HepG2 (cell line): ENCODE data around the gene TSEN54.

Experiments
- E2F1 ChIP-seq: sonication (generic); formaldehyde crosslinking; IDR thresholded peaks from 2 replicates; pipeline ENCODE4 v1.5.0; 2020; ENCODE audit warnings: missing genetic modification reagents
- EHMT2 ChIP-seq: fragments of 200-600 bp; sonication (generic); IDR thresholded peaks from 2 replicates; pipeline ENCODE4 v1.7.0; 2017; ENCODE audit warnings: antibody characterized with exemption, low read depth, low read length, borderline replicate concordance
- ESRRA ChIP-seq: sonication (generic); formaldehyde crosslinking; IDR thresholded peaks from 2 replicates; pipeline ENCODE4 v1.5.1; 2020; ENCODE audit warnings: mild to moderate bottlenecking, low read depth, missing genetic modification reagents
- FIP1L1 ChIP-seq: fragments of 200-400 bp; formaldehyde crosslinking; IDR thresholded peaks from 2 replicates; pipeline ENCODE4 v1.6.1; 2018; ENCODE audit warnings: low read depth, mild to moderate bottlenecking, low read length, moderate library complexity, borderline replicate concordance; ENCODE audit not compliant: insufficient read depth
- JUND ChIP-seq: sonication (generic); formaldehyde crosslinking; IDR thresholded peaks from 2 replicates; pipeline ENCODE4 v1.8.0; 2022; ENCODE audit warnings: mild to moderate bottlenecking, missing genetic modification reagents
- NFE2L1 ChIP-seq: sonication (generic); formaldehyde crosslinking; IDR thresholded peaks from 2 replicates; pipeline ENCODE4 v1.4.0; 2020; ENCODE audit warnings: missing genetic modification reagents, mild to moderate bottlenecking, borderline replicate concordance
- NRL ChIP-seq: sonication (generic); formaldehyde crosslinking; IDR thresholded peaks from 2 replicates; pipeline ENCODE4 v1.5.0; 2020; ENCODE audit warnings: missing genetic modification reagents, mild to moderate bottlenecking, moderate library complexity, borderline replicate concordance
- RXRB ChIP-seq: IDR thresholded peaks from 2 replicates; pipeline ENCODE4 v1.6.1; 2016; ENCODE audit warnings: borderline replicate concordance, missing genetic modification reagents, missing compliant biosample characterization
- SAFB2 ChIP-seq: sonication (generic); formaldehyde crosslinking; IDR thresholded peaks from 2 replicates; pipeline ENCODE4 v1.5.1; 2020; ENCODE audit warnings: missing genetic modification reagents, low read depth, mild to moderate bottlenecking, borderline replicate concordance
- ZNF292 ChIP-seq: sonication (generic); formaldehyde crosslinking; IDR thresholded peaks from 2 replicates; pipeline ENCODE4 v1.8.1; 2022; ENCODE audit warnings: mild to moderate bottlenecking, low read depth, missing genetic modification reagents, borderline replicate concordance
- ZNF83 ChIP-seq: sonication (generic); formaldehyde crosslinking; IDR thresholded peaks from 2 replicates; pipeline ENCODE4 v1.4.0; 2020; ENCODE audit warnings: missing genetic modification reagents, mild to moderate bottlenecking, borderline replicate concordance
- TF ChIP-seq, protein P1 (sequence below): sonication (generic); formaldehyde crosslinking; IDR thresholded peaks from 2 replicates; pipeline ENCODE4 v1.5.0; 2020; ENCODE audit warnings: mild to moderate bottlenecking, missing genetic modification reagents, moderate library complexity

GRCh38 chr17:75549246-75550138 is 33.2 kb downstream of the TSEN54 start:
- TF ChIP-seq ESRRA (CRISPR knock-in tag) (peak; percentile 57; the same call in 1 of the 2 replicates), EHMT2 (no peak), NRL (CRISPR knock-in tag) (peak; percentile 66; the same call in 1 of the 2 replicates), E2F1 (no peak), JUND (no peak), RXRB (CRISPR knock-in tag) (peak; percentile 60; the same call in 1 of the 2 replicates), ZNF83 (CRISPR knock-in tag) (no peak), SAFB2 (CRISPR knock-in tag) (peak; percentile 74; the same call in 1 of the 2 replicates), ZNF292 (CRISPR knock-in tag) (no peak; the same call in 1 of the 2 replicates), NFE2L1 (no peak), FIP1L1 (no peak)
- TF ChIP-seq, protein P1, sequence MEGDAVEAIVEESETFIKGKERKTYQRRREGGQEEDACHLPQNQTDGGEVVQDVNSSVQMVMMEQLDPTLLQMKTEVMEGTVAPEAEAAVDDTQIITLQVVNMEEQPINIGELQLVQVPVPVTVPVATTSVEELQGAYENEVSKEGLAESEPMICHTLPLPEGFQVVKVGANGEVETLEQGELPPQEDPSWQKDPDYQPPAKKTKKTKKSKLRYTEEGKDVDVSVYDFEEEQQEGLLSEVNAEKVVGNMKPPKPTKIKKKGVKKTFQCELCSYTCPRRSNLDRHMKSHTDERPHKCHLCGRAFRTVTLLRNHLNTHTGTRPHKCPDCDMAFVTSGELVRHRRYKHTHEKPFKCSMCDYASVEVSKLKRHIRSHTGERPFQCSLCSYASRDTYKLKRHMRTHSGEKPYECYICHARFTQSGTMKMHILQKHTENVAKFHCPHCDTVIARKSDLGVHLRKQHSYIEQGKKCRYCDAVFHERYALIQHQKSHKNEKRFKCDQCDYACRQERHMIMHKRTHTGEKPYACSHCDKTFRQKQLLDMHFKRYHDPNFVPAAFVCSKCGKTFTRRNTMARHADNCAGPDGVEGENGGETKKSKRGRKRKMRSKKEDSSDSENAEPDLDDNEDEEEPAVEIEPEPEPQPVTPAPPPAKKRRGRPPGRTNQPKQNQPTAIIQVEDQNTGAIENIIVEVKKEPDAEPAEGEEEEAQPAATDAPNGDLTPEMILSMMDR (CRISPR knock-in tag): peak; percentile 44
